ENCODE results near the gene HMGCLL1.

HMGCLL1 gene

GRCh38 chr6:55443238-55444134 is 135.5 kb downstream of the HMGCLL1 start:
- no peak for DNase-seq

DNA sequence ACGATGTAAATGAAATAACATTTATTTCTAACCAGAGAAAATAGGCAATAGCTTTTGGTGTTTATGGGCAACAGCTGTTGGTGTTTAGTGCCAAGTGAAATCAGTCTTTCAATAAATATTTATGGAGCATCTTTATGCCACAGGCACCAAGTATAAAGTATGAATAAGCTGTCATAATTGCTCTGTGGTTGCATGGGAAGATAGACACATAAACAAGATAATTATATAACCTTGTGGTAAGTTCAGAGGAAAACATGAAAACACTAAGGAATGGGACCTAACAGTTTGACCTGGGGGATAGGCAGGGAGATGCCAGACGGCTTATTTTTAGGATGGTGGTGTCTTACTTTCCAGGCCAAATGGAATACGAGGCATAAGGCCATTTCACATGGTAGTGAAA is 140.8 kb downstream of the HMGCLL1 start:
- no peak for DNase-seq

- no peak for DNase-seq
Observed at GRCh38 chr6:55437141-55437540, 141.9 kb downstream of the HMGCLL1 start.

- peak; percentile 80 for DNase-seq
Observed at GRCh38 chr6:55433446-55434130, 145.4 kb downstream of the HMGCLL1 start.

DNA sequence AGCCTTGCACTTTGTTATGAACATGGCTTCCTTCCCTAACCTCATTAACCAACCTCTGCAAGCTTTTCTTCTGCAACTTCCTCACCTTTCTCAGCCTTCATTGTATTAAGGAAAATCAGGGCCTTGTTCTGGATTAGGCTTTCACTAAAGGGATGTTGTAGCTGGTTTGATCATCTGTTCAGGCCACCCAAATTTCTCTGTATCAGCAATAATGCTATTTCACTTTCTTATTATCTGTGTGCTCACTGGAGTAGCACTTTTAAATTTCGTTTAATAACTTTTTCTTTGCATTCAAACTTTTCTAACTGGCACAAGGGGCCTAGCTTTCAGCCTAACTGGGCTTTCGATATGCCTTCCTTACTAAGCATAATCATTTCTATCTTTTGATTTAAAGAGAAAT is 155.1 kb downstream of the HMGCLL1 start:
- DNase-seq: no peak

DNA sequence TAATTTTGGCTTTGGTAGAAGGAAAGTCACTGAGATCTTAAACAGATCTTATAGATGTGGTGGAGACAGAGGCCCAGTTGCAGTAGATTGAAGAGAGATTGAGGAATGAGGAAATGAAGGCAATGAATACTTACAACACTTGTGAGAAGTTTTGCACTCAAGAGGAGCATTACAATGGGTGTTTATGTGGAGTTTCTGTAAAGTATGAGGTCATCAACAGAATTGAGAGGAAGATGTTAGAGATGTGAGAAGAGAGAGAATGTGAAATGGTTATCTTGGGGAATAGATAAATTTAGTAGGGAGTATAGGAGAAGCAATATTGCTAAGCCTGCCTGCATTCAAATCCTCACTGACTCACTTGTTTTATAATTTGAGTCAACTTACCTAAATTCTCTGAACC is 168.3 kb downstream of the HMGCLL1 start:
- DNase-seq: no peak

DNA sequence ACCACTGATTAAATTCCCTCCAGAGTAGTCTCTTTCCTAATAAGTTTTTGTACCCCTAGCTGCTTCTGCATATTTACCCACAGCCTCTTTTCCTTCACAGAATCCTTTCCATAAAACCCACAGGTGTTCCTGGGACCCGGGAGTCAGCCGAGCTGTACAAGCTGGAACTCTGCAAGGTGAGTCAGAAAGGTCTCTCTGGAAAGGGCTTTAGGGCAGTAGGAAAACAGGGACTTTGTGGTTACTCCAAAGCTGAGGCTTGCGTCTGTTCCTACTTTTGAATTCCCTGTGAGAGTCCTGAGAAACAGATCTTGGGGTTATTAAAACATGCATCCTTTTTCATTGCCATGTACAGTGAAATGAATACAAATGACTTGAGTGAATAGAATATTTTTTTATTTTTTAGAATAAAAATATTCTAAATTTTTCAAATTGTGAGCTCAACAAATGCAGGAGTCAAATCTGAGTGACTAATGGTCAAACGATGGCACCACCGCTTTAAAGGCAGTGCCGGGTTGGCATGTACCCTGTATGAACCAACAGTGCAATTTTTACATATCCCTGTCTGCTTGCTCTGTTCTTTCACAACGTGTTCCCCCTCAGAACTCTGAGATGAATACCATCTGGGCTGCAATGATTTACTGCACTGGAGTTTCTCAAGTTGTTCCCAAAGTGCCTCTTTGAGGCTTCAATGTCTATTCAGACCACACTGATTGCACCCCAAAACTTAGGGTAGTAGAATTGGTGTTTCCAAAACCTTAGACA is 173.3 kb downstream of the HMGCLL1 start:
- DNase-seq: no peak

DNA sequence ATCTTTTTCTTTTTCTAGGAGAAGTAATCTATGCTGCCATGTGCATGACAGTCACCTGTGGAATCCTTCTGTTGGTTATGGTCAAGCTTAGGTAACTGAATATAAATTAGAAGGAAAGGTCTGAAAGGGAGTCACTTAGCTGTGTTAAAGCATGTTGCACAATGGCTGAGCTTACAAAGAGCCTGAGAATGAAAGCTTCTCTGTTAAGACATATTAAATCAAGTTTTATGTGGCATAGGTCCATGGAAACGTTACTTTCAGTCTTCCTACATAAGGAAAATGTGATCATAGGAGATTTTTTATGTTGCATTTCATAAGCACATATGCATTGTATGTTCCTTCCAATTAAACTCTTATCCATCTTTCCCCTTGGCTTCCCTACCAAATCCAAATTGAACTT is 179.6 kb downstream of the HMGCLL1 start:
- peak; percentile 19 for DNase-seq

- DNase-seq: no peak
Observed at GRCh38 chr6:55397986-55398385, 181.0 kb downstream of the HMGCLL1 start.

GRCh38 chr6:55395871-55396270 is 183.1 kb downstream of the HMGCLL1 start:
- DNase-seq: no peak

GRCh38 chr6:55388211-55388610 is 190.8 kb downstream of the HMGCLL1 start:
- peak; percentile 33 for DNase-seq

Data from fibroblast of skin of abdomen (primary cell).